Measurements from ENCODE around the gene CROCC2. TPM values are rescaled to one million over a fixed set of nuclear protein-coding genes. Genes with fewer than 3 reads are reported as not detected.

Gene CROCC2
- total and polyA plus RNA-seq, 2 of the 13 experiments (the other 11 are each of a cell fraction or from before 2014, with no cell fraction given) = not detected

DNA sequence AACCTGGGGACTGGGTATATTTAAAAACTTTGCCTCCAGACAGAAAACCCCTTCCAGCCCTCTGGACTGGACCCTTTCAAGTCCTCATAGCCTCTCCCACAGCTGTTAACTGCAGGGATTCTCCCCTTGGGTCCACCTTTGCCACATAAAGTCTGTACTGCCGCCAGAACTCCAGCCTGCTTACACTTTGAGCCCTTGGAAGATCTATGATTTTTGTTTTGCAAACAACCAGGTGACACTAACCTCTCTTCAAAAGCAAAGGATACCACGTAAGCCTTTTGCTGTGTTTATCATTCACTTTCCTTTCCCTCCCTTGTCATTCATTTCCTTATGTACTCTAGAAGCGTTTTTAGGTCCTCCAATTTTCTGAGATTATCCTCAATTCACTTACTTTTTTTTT, 41.7 kb upstream of the CROCC2 start (continued):
- TF ChIP-seq, protein P1, sequence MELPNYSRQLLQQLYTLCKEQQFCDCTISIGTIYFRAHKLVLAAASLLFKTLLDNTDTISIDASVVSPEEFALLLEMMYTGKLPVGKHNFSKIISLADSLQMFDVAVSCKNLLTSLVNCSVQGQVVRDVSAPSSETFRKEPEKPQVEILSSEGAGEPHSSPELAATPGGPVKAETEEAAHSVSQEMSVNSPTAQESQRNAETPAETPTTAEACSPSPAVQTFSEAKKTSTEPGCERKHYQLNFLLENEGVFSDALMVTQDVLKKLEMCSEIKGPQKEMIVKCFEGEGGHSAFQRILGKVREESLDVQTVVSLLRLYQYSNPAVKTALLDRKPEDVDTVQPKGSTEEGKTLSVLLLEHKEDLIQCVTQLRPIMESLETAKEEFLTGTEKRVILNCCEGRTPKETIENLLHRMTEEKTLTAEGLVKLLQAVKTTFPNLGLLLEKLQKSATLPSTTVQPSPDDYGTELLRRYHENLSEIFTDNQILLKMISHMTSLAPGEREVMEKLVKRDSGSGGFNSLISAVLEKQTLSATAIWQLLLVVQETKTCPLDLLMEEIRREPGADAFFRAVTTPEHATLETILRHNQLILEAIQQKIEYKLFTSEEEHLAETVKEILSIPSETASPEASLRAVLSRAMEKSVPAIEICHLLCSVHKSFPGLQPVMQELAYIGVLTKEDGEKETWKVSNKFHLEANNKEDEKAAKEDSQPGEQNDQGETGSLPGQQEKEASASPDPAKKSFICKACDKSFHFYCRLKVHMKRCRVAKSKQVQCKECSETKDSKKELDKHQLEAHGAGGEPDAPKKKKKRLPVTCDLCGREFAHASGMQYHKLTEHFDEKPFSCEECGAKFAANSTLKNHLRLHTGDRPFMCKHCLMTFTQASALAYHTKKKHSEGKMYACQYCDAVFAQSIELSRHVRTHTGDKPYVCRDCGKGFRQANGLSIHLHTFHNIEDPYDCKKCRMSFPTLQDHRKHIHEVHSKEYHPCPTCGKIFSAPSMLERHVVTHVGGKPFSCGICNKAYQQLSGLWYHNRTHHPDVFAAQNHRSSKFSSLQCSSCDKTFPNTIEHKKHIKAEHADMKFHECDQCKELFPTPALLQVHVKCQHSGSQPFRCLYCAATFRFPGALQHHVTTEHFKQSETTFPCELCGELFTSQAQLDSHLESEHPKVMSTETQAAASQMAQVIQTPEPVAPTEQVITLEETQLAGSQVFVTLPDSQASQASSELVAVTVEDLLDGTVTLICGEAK (IDR thresholded peaks at IDR 0.05) = no peak
- TF ChIP-seq, protein P1 (CRISPR knock-in tag; IDR thresholded peaks at IDR 0.05) = peak; percentile 20; the same call in 1 of the 2 replicates
- TF ChIP-seq, protein P2, sequence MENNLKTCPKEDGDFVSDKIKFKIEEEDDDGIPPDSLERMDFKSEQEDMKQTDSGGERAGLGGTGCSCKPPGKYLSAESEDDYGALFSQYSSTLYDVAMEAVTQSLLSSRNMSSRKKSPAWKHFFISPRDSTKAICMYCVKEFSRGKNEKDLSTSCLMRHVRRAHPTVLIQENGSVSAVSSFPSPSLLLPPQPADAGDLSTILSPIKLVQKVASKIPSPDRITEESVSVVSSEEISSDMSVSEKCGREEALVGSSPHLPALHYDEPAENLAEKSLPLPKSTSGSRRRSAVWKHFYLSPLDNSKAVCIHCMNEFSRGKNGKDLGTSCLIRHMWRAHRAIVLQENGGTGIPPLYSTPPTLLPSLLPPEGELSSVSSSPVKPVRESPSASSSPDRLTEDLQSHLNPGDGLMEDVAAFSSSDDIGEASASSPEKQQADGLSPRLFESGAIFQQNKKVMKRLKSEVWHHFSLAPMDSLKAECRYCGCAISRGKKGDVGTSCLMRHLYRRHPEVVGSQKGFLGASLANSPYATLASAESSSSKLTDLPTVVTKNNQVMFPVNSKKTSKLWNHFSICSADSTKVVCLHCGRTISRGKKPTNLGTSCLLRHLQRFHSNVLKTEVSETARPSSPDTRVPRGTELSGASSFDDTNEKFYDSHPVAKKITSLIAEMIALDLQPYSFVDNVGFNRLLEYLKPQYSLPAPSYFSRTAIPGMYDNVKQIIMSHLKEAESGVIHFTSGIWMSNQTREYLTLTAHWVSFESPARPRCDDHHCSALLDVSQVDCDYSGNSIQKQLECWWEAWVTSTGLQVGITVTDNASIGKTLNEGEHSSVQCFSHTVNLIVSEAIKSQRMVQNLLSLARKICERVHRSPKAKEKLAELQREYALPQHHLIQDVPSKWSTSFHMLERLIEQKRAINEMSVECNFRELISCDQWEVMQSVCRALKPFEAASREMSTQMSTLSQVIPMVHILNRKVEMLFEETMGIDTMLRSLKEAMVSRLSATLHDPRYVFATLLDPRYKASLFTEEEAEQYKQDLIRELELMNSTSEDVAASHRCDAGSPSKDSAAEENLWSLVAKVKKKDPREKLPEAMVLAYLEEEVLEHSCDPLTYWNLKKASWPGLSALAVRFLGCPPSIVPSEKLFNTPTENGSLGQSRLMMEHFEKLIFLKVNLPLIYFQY (CRISPR knock-in tag; IDR thresholded peaks at IDR 0.05; ENCODE audit: borderline replicate concordance) = peak; percentile 57; the same call in 1 of the 2 replicates
- TF ChIP-seq MED1 (CRISPR knock-in tag; IDR thresholded peaks at IDR 0.05) (peak; percentile 88), ZNF383 (CRISPR knock-in tag; IDR thresholded peaks at IDR 0.05; ENCODE audit: borderline replicate concordance) (no peak), ZNF253 (CRISPR knock-in tag; IDR thresholded peaks at IDR 0.05; ENCODE audit: borderline replicate concordance) (no peak), NAIF1 (CRISPR knock-in tag; IDR thresholded peaks at IDR 0.05; ENCODE audit: borderline replicate concordance) (no peak)
- TF ChIP-seq, protein P3, sequence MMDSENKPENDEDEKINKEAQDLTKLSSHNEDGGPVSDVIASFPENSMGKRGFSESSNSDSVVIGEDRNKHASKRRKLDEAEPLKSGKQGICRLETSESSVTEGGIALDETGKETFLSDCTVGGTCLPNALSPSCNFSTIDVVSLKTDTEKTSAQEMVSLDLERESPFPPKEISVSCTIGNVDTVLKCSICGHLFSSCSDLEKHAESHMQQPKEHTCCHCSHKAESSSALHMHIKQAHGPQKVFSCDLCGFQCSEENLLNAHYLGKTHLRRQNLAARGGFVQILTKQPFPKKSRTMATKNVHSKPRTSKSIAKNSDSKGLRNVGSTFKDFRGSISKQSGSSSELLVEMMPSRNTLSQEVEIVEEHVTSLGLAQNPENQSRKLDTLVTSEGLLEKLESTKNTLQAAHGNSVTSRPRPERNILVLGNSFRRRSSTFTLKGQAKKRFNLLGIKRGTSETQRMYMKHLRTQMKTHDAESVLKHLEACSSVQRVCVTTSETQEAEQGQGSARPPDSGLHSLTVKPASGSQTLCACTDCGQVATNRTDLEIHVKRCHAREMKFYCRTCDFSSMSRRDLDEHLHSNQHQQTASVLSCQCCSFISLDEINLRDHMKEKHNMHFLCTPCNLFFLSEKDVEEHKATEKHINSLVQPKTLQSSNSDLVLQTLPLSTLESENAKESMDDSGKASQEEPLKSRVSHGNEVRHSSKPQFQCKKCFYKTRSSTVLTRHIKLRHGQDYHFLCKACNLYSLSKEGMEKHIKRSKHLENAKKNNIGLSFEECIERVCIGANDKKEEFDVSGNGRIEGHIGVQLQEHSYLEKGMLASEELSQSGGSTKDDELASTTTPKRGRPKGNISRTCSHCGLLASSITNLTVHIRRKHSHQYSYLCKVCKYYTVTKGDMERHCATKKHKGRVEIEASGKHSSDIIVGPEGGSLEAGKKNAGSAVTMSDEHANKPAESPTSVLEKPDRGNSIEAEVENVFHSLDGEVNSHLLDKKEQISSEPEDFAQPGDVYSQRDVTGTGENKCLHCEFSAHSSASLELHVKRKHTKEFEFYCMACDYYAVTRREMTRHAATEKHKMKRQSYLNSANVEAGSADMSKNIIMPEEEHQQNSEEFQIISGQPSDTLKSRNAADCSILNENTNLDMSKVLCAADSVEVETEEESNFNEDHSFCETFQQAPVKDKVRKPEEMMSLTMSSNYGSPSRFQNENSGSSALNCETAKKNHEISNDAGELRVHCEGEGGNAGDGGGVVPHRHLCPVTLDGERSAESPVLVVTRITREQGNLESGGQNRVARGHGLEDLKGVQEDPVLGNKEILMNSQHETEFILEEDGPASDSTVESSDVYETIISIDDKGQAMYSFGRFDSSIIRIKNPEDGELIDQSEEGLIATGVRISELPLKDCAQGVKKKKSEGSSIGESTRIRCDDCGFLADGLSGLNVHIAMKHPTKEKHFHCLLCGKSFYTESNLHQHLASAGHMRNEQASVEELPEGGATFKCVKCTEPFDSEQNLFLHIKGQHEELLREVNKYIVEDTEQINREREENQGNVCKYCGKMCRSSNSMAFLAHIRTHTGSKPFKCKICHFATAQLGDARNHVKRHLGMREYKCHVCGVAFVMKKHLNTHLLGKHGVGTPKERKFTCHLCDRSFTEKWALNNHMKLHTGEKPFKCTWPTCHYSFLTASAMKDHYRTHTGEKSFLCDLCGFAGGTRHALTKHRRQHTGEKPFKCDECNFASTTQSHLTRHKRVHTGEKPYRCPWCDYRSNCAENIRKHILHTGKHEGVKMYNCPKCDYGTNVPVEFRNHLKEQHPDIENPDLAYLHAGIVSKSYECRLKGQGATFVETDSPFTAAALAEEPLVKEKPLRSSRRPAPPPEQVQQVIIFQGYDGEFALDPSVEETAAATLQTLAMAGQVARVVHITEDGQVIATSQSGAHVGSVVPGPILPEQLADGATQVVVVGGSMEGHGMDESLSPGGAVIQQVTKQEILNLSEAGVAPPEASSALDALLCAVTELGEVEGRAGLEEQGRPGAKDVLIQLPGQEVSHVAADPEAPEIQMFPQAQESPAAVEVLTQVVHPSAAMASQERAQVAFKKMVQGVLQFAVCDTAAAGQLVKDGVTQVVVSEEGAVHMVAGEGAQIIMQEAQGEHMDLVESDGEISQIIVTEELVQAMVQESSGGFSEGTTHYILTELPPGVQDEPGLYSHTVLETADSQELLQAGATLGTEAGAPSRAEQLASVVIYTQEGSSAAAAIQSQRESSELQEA (CRISPR knock-in tag; IDR thresholded peaks at IDR 0.05; ENCODE audit: not compliant biosample characterization) = no peak

All from HepG2 (cell line).